Ovary (tissue), 9 donors: ENCODE results near the gene DUS4L. TPM values are rescaled to one million over a fixed set of nuclear protein-coding genes. Genes with fewer than 3 reads are reported as not detected.

Source experiments
- DNase-seq, 5 donors: peaks; one replicate each; pipeline ENCODE4 v3.0.0-alpha.2; 2019 to 2020
- H3K27ac ChIP-seq, 2 donors: fragments of 200-600 bp; one replicate each; pipeline versions ENCODE4 v1.5.1 to v1.8.0; 2019 to 2022
- H3K27me3 ChIP-seq: fragments of 200-600 bp; one replicate; pipeline ENCODE4 v1.8.0; 2022
- H3K36me3 ChIP-seq: fragments of 200-600 bp; sonication (generic); one replicate; pipeline ENCODE4 v1.5.1; 2019
- H3K4me1 ChIP-seq: one replicate; pipeline ENCODE4 v1.8.1; 2013; ENCODE audit warnings: mild to moderate bottlenecking, moderate library complexity; ENCODE audit not compliant: insufficient read depth
- H3K4me3 ChIP-seq: fragments of 200-600 bp; sonication (generic); one replicate; pipeline ENCODE4 v1.5.1; 2017
- H3K9me3 ChIP-seq, 2 donors: fragments of 200-600 bp in 1 of 2; sonication (generic) in 1 of 2; one replicate each; pipeline versions ENCODE4 v1.5.1 to v1.8.1; 2013 to 2019; ENCODE audit warnings: mild to moderate bottlenecking in 1 of 2, moderate library complexity in 1 of 2
- CTCF ChIP-seq, 3 donors: fragments of 450-650 bp in 2 of 3; fragments of 200-600 bp in 1 of 3; IDR thresholded peaks; one replicate each; pipeline versions ENCODE4 v1.5.1 to v1.8.0; 2016 to 2022; ENCODE audit warnings: antibody characterized with exemption in 3 of 3, mild to moderate bottlenecking in 1 of 3
- EP300 ChIP-seq: sonication (generic); formaldehyde crosslinking; IDR thresholded peaks from one replicate; pipeline ENCODE4 v1.6.1; 2017; ENCODE audit warnings: antibody characterized with exemption
- POLR2A ChIP-seq: fragments of 450-650 bp; IDR thresholded peaks from one replicate; pipeline ENCODE4 v1.6.1; 2017; ENCODE audit warnings: antibody characterized with exemption, mild to moderate bottlenecking, moderate library complexity
- WGBS, 3 donors: extraction: QIAGEN DNeasy Blood & Tissue Kit in 1 of 3; methylation state at CpG; one replicate each; pipeline versions ENCODE4 v1.1.5 to v1.1.7; 2013 to 2017; 5-methylcytosine and 5-hydroxymethylcytosine counted together
- intact Hi-C, 4 donors: fragments of 100-400 bp; cut with DNase I; formaldehyde crosslinking; loops; one replicate each; pipeline versions ENCODE4 v1.11.0 to v1.15.1; 2022 to 2023
- polyA plus RNA-seq, 2 donors: library from polyadenylated mRNA; stranded (reverse); fragments of 200-250 nt in 1 of 2; fragments of 350-450 nt in 1 of 2; fragmentation: Illumina TruSeq in 1 of 2; extraction: RNeasy Lipid Tissue Mini Kit (QIAGEN cat#74804) in 1 of 2; gene quantifications; one replicate each; pipeline ENCODE4 v1.2.3, GENCODE V29; 2013 to 2014
- total RNA-seq, 7 donors: library from RNA; depleted of rRNA in 2 of 7; stranded (reverse); fragments of >200 nt in 2 of 7; fragmentation: NEBNext Ultra II Directional in 3 of 7; extraction: Animal tissue kit (Norgen Biotek cat#: 25700) in 3 of 7; gene quantifications; one replicate each; pipeline versions ENCODE4 v1.1.0 to v1.2.4, GENCODE V29; 2016 to 2023
- donor health status: DM: no; HTN: no; CAD: no; lungs with moderate emphysema.
- donor health status: DM: no; HTN: no; CAD: no.
- donor health status: Bipolar disorder and iron deficiency.
- donor health status: DM: yes; HTN: yes; CAD: no.
- donor health status: DM: no; HTN: no; CAD: no.
- donor health status: DM: yes; HTN: yes; CAD: no.

DUS4L gene
- total and polyA plus RNA-seq, 9 donors, result 4.4 to 8.1 (median 5.2) TPM

GRCh38 chr7:107544848-107545591 is 18.8 kb upstream of the DUS4L start:
- intact Hi-C loops, result no loop called here
- Histone ChIP-seq H3K4me1 (no peaks in the 10 kb centered on the region), H3K36me3 (no peaks in the 10 kb centered on the region), H3K4me3 (no peak overlapping the region), H3K27me3 (no peaks in the 10 kb centered on the region), H3K27ac (no peak overlapping the region), H3K9me3 (no peaks in the 10 kb centered on the region)
- 97 to 99% (median 99%) methylated on average over 4 of the region's 4 CpGs for WGBS, 3 donors
- TF ChIP-seq CTCF (IDR thresholded peaks at IDR 0.05), result no peak
- no peak for TF ChIP-seq EP300
- TF ChIP-seq POLR2A, result no peak
- DNase-seq, result no peak

GRCh38 chr7:107551936-107552335 is 11.8 kb upstream of the DUS4L start:
- Histone ChIP-seq H3K4me1 (no peaks in the 10 kb centered on the region), H3K27ac (no peak overlapping the region), H3K27me3 (no peaks in the 10 kb centered on the region), H3K4me3 (no peak overlapping the region), H3K36me3 (no peaks in the 10 kb centered on the region), H3K9me3 (no peaks in the 10 kb centered on the region)
- intact Hi-C loops, result no loop called here
- no peak for DNase-seq
- WGBS, 3 donors, result 97% methylated on average over 1 of the region's 1 CpG
- TF ChIP-seq CTCF (IDR thresholded peaks at IDR 0.05), result no peak
- no peak for TF ChIP-seq POLR2A
- TF ChIP-seq EP300, result no peak

GRCh38 chr7:107555893-107556292 is 7.9 kb upstream of the DUS4L start:
- Histone ChIP-seq H3K4me3 (no peak overlapping the region), H3K27ac (no peak overlapping the region), H3K36me3 (no peaks in the 10 kb centered on the region), H3K27me3 (no peaks in the 10 kb centered on the region), H3K9me3 (no peaks in the 10 kb centered on the region), H3K4me1 (no peaks in the 10 kb centered on the region)
- DNase-seq, result no peak
- intact Hi-C loops, result no loop called here
- 97 to 99% (median 98%) methylated on average over 3 of the region's 3 CpGs for WGBS, 3 donors
- TF ChIP-seq CTCF (IDR thresholded peaks at IDR 0.05) (no peak), EP300 (no peak), POLR2A (no peak)

- H3K27ac ChIP-seq, result no peak overlapping the region
- H3K4me3 ChIP-seq, result no peak overlapping the region
- no peaks in the 10 kb centered on the region for H3K9me3 ChIP-seq
- WGBS, 3 donors, result 73 to 75% (median 75%) methylated on average over 2 of the region's 2 CpGs
- intact Hi-C loops, result loop anchor here in 1 of 4 donors (10.0 kb wide), 1 partner anchor 165 kb away; no protein-coding TSS in a partner anchor
- H3K36me3 ChIP-seq, result no peaks in the 10 kb centered on the region
- H3K27me3 ChIP-seq, result no peaks in the 10 kb centered on the region
- DNase-seq, result no peak
- H3K4me1 ChIP-seq, result no peaks in the 10 kb centered on the region
- TF ChIP-seq POLR2A, result no peak
- TF ChIP-seq CTCF (IDR thresholded peaks at IDR 0.05), result no peak
- TF ChIP-seq EP300, result no peak
Observed at GRCh38 chr7:107559864-107560263, 3.9 kb upstream of the DUS4L start.
